ENCODE data around the gene RTP4.

DNA sequence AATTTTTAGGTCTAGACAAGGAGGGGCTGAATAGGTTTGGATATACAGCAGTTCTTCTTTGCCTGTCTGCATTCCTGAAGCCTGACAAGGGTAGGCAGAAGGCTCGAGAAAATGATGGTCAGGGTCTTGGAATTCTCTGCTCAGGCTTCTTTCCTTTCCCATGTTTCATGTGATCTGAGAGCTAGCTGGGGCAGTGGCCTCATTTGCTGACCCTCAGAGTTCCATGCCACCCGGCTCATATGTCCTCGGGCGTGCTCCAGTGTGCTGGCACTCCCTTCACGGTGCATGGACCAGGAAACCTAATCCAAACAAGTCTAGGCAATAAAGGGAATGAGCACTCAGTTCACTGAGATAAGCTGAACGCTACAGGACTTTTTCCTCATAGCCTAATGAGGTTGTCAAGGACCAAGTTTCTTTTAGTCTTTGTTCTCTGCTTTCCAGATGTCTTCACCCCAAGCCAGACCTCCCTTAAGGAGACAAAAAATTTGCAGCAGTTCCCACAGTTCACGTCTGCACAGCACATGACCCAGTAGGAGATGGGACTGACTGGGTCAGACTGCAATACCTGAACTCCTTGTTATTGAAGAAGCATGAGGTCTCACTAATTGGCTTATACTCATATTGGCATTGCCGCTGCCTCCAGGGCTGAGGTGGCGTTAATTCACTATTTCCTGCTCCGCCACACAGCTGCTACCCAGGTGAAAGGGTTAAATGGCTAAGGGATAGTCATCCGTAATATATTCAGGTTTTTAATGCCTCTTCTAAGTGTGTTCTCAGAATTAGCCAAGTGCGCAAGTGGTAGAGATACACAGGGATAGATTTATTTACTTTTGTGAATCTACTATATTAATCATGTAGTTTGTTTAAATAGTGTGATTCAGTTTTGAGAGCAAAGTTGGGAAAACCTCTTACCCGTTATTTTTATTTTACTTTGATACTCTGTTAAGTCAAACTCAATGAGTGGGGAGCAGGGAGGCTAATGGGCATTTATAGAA lies 15.3 kb upstream of the RTP4 start:
- TF ChIP-seq EZH2 (IDR thresholded peaks at IDR 0.05), result no peak
- TF ChIP-seq FOXP2 (optimal IDR thresholded peaks at IDR 0.05; ENCODE audit: control extremely low read depth, extremely low read length, insufficient read depth), result no peak
- TF ChIP-seq POLR2AphosphoS5 (IDR thresholded peaks at IDR 0.05; ENCODE audit: borderline replicate concordance, low read depth, low read length), result no peak
